Measurements from ENCODE around the gene TNFRSF1B. TPM values are rescaled to one million over a fixed set of nuclear protein-coding genes. Genes with fewer than 3 reads are reported as not detected.

TNFRSF1B gene
- total RNA-seq, 1 experiment from 2014 or later = 0.61 TPM

DNA sequence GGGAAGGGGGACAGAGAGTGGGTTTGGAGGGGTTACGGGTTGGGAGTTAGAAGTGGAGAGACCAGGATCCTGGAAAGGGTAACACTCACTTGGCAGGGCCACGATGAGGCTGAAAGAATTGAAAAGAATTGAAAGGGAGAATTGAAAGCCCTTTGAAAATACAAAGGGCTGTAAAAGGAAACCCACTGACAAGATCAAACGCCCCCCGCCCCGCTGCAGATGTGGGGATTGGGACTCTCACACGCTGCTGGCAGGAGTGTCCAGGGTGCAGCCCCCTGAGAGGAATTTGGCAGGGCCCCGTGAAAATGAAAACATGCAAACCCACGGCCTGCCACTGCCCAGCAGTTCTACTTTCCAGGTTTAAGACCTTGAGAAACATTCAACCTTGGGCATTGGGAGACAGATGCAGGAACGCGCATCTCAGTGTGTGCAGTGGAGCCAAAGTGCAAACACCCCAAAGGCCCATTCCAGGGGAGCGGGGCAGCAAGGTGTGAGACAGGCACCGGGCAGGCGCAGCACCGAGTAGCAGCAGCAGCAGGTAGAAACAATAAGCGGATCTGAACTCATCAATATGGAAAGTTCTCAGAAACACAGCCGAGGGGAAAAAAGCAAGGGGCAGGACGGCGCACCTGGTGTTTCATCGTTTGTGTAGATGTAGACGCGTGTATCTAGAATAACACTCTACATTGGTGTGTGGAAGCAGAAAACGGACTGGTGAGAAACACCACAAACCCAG is 8.3 kb upstream of the TNFRSF1B start:
- H3K4me3 ChIP-seq (replicated peaks in 1 of 2; ENCODE audit: low read depth in 1 of 2, low read length in 2 of 2) = no peak overlapping the region
- H3K27me3 ChIP-seq (ENCODE audit: insufficient read depth, low read length) = no peaks in the 10 kb centered on the region
- peaks cover 44 to 65% of the 10 kb centered on the region in 2 experiments for H3K4me1 ChIP-seq (ENCODE audit: control insufficient read depth in 1 of 2, insufficient read depth in 2 of 2, low read length in 2 of 2)
- BruUV-seq (replicated peaks) = no TSS peak
- ChIA-PET RAD21 (ENCODE audit: low non-redundant PET in 1 of 2, low total read pairs in 2 of 2, uncharacterized antibody in 2 of 2, unreplicated experiment in 2 of 2) (no interaction called here), CTCF (no interaction called here), POLR2A (interaction anchor here (0.9 kb wide), 1 partner anchor 10 kb away, joined by 4 read pairs; no protein-coding TSS in a partner anchor)
- H3K79me2 ChIP-seq (ENCODE audit: insufficient read depth, low read length) = no peaks in the 10 kb centered on the region
- H4K20me1 ChIP-seq (ENCODE audit: insufficient read depth) = no peaks in the 10 kb centered on the region
- H2AFZ ChIP-seq (ENCODE audit: low read depth, low read length, poor library complexity, severe bottlenecking) = no peak overlapping the region
- H3K27ac ChIP-seq (ENCODE audit: low read depth, low read length) = no peak overlapping the region
- H3K9ac ChIP-seq (ENCODE audit: low read length) = no peak overlapping the region
- ATAC-seq = no peak
- intact Hi-C loops (cut with micrococcal nuclease) = no loop called here
- no peak for TF ChIP-seq EGR1 (IDR thresholded peaks at IDR 0.05; ENCODE audit: low read depth)
- H3K36me3 ChIP-seq (ENCODE audit: control insufficient read depth in 1 of 2, insufficient read depth in 2 of 2, low read length in 2 of 2) = no peaks in the 10 kb centered on the region
- H3K9me2 ChIP-seq (ENCODE audit: insufficient read depth) = no peaks in the 10 kb centered on the region
- DNase-seq (ENCODE audit: low read depth, low spot score) = no peak
- no peaks in the 10 kb centered on the region for H3K9me3 ChIP-seq (ENCODE audit: control insufficient read depth in 1 of 2, insufficient read depth in 1 of 2, low read depth in 1 of 2, low read length in 2 of 2)
- peak overlapping the region; percentile 15; the same call in 1 of the 2 replicates for H3K4me2 ChIP-seq (ENCODE audit: low read length)

DNA sequence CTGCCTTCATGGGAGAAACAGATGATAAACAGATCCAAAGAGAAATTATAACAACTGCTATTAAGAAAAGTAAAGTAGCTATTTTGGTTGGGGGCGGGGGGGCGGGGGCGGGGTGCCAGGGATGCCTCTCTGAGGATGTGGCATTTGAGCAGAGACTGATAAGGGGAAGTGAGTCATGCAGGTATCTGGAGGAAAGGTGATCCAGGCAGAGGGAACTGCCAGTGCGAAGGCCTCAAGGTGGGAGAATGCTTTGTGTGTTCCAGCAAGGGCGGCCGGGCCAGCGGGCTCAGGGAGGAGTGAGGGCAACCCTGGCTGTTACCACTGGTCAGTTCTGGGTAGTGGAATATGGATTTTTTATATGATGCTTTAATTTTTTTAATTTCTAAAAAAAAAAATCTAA is 7.0 kb upstream of the TNFRSF1B start:
- Histone ChIP-seq H3K27me3 (ENCODE audit: insufficient read depth, low read length) (no peaks in the 10 kb centered on the region), H3K27ac (ENCODE audit: low read depth, low read length) (peak overlapping the region; percentile 56; the same call in 1 of the 2 replicates), H3K4me2 (ENCODE audit: low read length) (peak overlapping the region; percentile 87; the same call in 1 of the 2 replicates), H3K9me2 (ENCODE audit: insufficient read depth) (no peaks in the 10 kb centered on the region), H3K36me3 (ENCODE audit: control insufficient read depth in 1 of 2, insufficient read depth in 2 of 2, low read length in 2 of 2) (no peaks in the 10 kb centered on the region), H4K20me1 (ENCODE audit: insufficient read depth) (no peaks in the 10 kb centered on the region), H3K9me3 (ENCODE audit: control insufficient read depth in 1 of 2, insufficient read depth in 1 of 2, low read depth in 1 of 2, low read length in 2 of 2) (no peaks in the 10 kb centered on the region), H3K4me1 (ENCODE audit: control insufficient read depth in 1 of 2, insufficient read depth in 2 of 2, low read length in 2 of 2) (peaks cover 42 to 72% of the 10 kb centered on the region in 2 experiments), H3K9ac (ENCODE audit: low read length) (no peak overlapping the region), H3K4me3 (replicated peaks in 1 of 2; ENCODE audit: low read depth in 1 of 2, low read length in 2 of 2) (no peak overlapping the region), H3K79me2 (ENCODE audit: insufficient read depth, low read length) (no peaks in the 10 kb centered on the region), H2AFZ (ENCODE audit: low read depth, low read length, poor library complexity, severe bottlenecking) (no peak overlapping the region)
- BruUV-seq (replicated peaks) = no TSS peak
- ChIA-PET CTCF (interaction anchor here (0.6 kb wide), 1 partner anchor 13 kb away, joined by 3 read pairs; no protein-coding TSS in a partner anchor), RAD21 (ENCODE audit: low non-redundant PET in 1 of 2, low total read pairs in 2 of 2, uncharacterized antibody in 2 of 2, unreplicated experiment in 2 of 2) (interaction anchor here in 1 of 2 experiments (1.0 kb wide), 1 partner anchor 32 kb away, joined by 3 read pairs; no protein-coding TSS in a partner anchor), POLR2A (interaction anchor here (0.5 to 1.6 kb wide), 6 partner anchors 16 to 587 kb away, joined by 3 to 7 read pairs (median 3); no protein-coding TSS in a partner anchor)
- intact Hi-C loops (cut with micrococcal nuclease) = no loop called here
- peak; percentile 47 for DNase-seq (ENCODE audit: low read depth, low spot score)
- TF ChIP-seq ELF1 (IDR thresholded peaks at IDR 0.05; ENCODE audit: borderline replicate concordance, low read depth) = no peak
- TF ChIP-seq YY1 (IDR thresholded peaks at IDR 0.05; ENCODE audit: extremely low read depth, insufficient replicate concordance, low read depth, low read length) = peak; percentile 32
- TF ChIP-seq FOSL1 (IDR thresholded peaks at IDR 0.05; ENCODE audit: low read depth) = peak; percentile 75
- peak; percentile 83 for TF ChIP-seq JUND (IDR thresholded peaks at IDR 0.05)
- TF ChIP-seq CBX3 (IDR thresholded peaks at IDR 0.05; ENCODE audit: low read depth) = peak; percentile 91
- peak; percentile 62 for TF ChIP-seq SP1 (IDR thresholded peaks at IDR 0.05; ENCODE audit: low read depth)
- TF ChIP-seq, protein P1, sequence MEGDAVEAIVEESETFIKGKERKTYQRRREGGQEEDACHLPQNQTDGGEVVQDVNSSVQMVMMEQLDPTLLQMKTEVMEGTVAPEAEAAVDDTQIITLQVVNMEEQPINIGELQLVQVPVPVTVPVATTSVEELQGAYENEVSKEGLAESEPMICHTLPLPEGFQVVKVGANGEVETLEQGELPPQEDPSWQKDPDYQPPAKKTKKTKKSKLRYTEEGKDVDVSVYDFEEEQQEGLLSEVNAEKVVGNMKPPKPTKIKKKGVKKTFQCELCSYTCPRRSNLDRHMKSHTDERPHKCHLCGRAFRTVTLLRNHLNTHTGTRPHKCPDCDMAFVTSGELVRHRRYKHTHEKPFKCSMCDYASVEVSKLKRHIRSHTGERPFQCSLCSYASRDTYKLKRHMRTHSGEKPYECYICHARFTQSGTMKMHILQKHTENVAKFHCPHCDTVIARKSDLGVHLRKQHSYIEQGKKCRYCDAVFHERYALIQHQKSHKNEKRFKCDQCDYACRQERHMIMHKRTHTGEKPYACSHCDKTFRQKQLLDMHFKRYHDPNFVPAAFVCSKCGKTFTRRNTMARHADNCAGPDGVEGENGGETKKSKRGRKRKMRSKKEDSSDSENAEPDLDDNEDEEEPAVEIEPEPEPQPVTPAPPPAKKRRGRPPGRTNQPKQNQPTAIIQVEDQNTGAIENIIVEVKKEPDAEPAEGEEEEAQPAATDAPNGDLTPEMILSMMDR (IDR thresholded peaks at IDR 0.05 in 2 of 3, conservative IDR thresholded peaks at IDR 0.05 in 1 of 3; ENCODE audit: borderline replicate concordance in 1 of 3, insufficient read depth in 1 of 3, low read depth in 2 of 3, low read length in 2 of 3) = no peak
- peak; percentile 47; the same call in 1 of the 2 replicates for TF ChIP-seq POLR2AphosphoS5 (IDR thresholded peaks at IDR 0.05; ENCODE audit: low read depth, low read length)
- TF ChIP-seq, protein P2, sequence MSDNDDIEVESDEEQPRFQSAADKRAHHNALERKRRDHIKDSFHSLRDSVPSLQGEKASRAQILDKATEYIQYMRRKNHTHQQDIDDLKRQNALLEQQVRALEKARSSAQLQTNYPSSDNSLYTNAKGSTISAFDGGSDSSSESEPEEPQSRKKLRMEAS (IDR thresholded peaks at IDR 0.05) = peak; percentile 59
- peak; percentile 23; the same call in 1 of the 2 replicates for ATAC-seq
